GM12891 (cell line): Measurements from ENCODE around the gene GPATCH8. TPM values are rescaled to one million over a fixed set of nuclear protein-coding genes. Genes with fewer than 3 reads are reported as not detected.
A peak's percentile ranks its signal among the peaks of the same experiment; 100 is the strongest.

ENCODE experiments used
- DNase-seq: peaks from one replicate; pipeline ENCODE4 v3.0.0; 2011; ENCODE audit warnings: low spot score; ENCODE audit not compliant: insufficient read length
- FAIRE-seq: peaks from 2 replicates; lab custom pipeline; 2011; peaks lifted over from hg19 to GRCh38; lab: Jason Lieb, UNC
- PAX5 ChIP-seq: IDR thresholded peaks from 2 replicates; pipeline ENCODE4 v1.6.1; 2011; ENCODE audit warnings: low read length, moderate library complexity, mild to moderate bottlenecking; ENCODE audit not compliant: insufficient read depth, severe bottlenecking
- POLR2A ChIP-seq: IDR thresholded peaks from 2 replicates; pipeline ENCODE4 v1.6.1; 2011; ENCODE audit warnings: low read depth, low read length, control low read depth
- POLR2AphosphoS5 ChIP-seq: IDR thresholded peaks from 2 replicates; pipeline ENCODE4 v1.6.1; 2011; ENCODE audit warnings: low read depth, low read length, control low read depth
- POU2F2 ChIP-seq: IDR thresholded peaks from 2 replicates; pipeline ENCODE4 v1.6.1; 2011; ENCODE audit warnings: low read depth, mild to moderate bottlenecking, control low read depth, low read length, moderate library complexity
- SPI1 ChIP-seq: IDR thresholded peaks from 2 replicates; pipeline ENCODE4 v1.6.1; 2011; ENCODE audit warnings: low read depth, low read length, control low read depth
- TAF1 ChIP-seq: IDR thresholded peaks from 2 replicates; pipeline ENCODE4 v1.6.1; 2011; ENCODE audit warnings: low read depth, low read length, control low read depth
- polyA plus RNA-seq: library from polyadenylated mRNA; unstranded; fragments of >200 nt; gene quantifications from one replicate; pipeline ENCODE4 v1.2.1, GENCODE V29; 2012; ENCODE audit warnings: low read depth, missing spikeins, inconsistent platforms; ENCODE audit not compliant: missing spikeins

Gene GPATCH8
- 15.9 TPM for polyA plus RNA-seq

DNA sequence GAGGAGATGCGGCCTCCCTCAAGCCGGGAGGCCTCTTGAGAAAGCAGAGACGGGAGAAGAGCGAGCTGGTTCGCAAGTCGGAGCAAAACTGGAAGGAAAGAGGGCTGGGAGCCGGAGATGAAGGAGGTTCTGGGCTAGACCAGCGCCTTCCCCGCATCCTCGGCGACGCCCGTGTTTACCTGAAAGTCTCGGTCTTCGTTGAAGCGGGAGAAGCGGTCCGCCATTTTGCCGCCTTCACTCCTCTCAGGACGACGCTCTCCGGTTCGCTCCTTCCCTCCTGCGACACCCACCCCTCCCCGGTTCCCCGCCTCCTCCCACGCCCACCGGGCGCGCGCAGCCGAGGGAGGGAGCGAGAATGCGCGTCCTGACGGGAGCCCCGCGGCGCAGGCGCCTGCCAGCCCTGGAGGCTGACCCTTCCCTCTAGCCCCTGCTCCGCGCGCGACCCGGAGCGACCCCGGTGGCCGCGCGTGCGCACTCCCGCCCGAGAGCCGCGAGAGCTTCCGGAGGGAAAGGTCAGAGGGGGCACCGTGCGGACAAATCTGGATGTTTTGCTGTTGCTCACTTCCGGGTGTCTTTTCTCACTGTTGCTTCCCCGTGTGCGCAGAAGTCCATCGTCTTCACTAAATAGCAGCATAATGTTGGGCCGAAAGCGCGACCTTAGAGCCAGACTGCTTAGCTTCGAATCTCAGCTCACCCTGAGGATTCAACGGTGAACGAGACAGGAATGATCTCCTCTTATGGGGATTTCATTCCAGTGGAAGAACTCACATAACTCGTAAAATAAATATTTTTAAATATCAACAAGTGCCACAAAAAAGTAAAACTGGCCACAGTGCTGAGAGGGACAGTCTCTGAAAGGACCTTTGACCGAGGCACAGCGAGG, at the start of gene GPATCH8:
GPATCH8 (minus strand) TSS at position 260 of the 883 bp plus-strand sequence; CDS start at position 224, 36 bp downstream.
- peak; percentile 71 for TF ChIP-seq TAF1
- TF ChIP-seq POLR2A, result peak; percentile 62
- TF ChIP-seq POLR2AphosphoS5, result peak; percentile 71
- TF ChIP-seq POU2F2, result no peak
- FAIRE-seq, result peak; percentile 95
- peak; percentile 96 for DNase-seq

GRCh38 chr17:44552361-44552760, 49.2 kb upstream of the GPATCH8 start:
- FAIRE-seq, result no peak
- no peak for DNase-seq
- no peak for TF ChIP-seq POU2F2
- no peak for TF ChIP-seq POLR2A

DNA sequence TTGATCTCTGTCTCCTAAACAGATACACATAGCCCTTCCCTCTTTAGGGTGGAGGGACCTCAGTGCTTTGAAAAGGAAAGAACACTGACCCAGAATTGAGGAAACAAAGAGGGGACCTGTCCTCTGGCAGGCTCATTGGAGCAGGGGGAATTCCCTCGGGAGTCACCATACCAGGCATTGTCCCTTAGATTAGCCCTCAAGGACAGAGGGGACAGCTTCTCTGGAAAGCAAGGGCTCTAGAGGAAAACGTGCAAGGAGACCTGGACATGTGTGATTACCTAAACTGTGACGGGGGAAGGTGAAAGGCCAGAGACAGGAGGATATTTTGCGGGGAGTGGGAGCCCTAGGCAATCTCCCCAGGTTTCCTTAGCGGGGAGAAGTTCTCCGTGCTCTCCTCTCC, 46.5 kb upstream of the GPATCH8 start:
- DNase-seq (no peak), FAIRE-seq (no peak)
- TF ChIP-seq POU2F2 (no peak), SPI1 (no peak), PAX5 (no peak)

GRCh38 chr17:44548376-44549230, 45.4 kb upstream of the GPATCH8 start:
- TF ChIP-seq TAF1, result no peak
- no peak for TF ChIP-seq POLR2A
- TF ChIP-seq PAX5, result no peak
- no peak for TF ChIP-seq SPI1
- TF ChIP-seq POLR2AphosphoS5, result no peak
- no peak for TF ChIP-seq POU2F2
- DNase-seq (no peak), FAIRE-seq (no peak)

GRCh38 chr17:44547625-44548267, 44.5 kb upstream of the GPATCH8 start:
- TF ChIP-seq SPI1, result peak; percentile 40; the same call in 1 of the 2 replicates
- TF ChIP-seq POLR2A, result no peak
- DNase-seq (no peak), FAIRE-seq (no peak)

DNA sequence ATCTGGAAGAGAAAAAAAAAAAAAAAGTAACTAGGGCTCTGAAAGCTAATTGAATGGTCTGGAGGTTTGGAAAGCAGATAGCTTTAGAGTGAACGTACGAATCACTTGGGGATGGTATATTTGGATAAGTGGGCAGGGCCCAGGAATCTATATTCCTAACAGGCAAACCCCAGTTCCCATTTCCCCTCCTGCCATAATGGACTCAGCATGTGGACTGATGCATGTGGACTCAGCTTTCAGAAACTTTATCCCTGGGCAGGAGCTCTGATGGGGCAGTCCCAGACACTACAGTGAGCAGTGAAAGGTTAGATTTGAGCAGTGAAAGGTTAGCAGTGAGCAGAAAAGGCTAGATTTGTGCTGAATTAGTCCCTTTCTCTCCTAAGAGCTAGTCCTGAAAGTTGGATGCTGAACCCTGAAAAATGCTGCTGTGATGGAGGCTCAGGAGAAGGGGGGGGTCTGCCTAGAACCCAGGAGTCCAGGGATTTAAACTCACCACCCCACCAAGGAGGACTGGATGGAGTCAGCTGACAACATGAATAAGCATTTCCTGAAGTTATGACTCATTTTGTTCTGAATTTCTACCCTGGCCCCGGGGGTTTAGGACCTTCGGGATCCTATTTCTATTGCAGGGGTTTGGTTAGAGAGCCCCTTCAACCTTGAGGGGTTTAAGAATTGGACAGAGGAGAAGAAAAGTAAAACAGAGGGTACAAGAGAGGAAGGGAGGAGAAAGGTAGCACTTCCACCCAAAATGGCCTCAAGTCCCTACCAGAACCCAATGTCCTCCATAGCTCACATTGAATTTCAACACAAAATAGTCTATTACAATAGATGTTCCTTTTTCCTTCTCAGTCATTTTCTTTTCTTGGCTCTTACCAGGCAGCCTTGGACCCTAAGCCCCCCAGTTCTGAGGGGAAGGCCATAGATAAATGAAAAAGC, 43.7 kb upstream of the GPATCH8 start:
- DNase-seq (no peak), FAIRE-seq (no peak)
- TF ChIP-seq TAF1, result no peak
- TF ChIP-seq POLR2AphosphoS5, result no peak
- TF ChIP-seq POU2F2, result peak; percentile 9; the same call in 1 of the 2 replicates
- no peak for TF ChIP-seq POLR2A

DNA sequence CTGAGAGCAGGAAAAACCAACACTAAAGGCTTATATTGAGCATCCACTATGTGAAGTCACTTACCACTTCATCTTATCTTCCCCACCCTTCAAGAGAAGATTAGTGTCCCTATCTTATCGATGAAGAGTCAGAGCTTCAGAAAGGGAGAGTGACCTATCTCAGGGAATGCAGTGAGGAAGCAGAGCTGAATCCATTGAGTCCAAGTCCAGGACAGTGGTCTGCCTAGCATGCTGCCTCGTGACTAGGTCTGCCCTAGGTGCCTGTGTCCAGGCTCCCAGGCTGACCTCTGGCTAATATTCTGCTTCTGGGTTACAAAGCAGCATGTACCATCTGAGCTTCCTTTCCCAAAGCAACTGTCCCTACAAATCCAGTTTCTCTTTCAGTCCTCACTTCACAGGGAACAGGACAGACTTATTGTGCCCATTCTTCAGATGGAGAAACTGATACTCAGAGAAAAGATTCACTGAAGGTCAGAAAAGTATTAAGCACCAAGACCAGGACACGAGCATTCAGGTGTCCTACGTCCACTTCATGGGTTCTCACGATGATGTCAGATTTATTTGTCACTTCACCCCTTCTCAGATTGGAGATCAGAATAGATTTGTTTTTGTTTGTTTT, 40.8 kb upstream of the GPATCH8 start:
- no peak for TF ChIP-seq POLR2AphosphoS5
- TF ChIP-seq SPI1, result no peak
- TF ChIP-seq TAF1, result no peak
- TF ChIP-seq PAX5, result no peak
- TF ChIP-seq POU2F2, result no peak
- TF ChIP-seq POLR2A, result no peak
- FAIRE-seq (no peak), DNase-seq (no peak)

DNA sequence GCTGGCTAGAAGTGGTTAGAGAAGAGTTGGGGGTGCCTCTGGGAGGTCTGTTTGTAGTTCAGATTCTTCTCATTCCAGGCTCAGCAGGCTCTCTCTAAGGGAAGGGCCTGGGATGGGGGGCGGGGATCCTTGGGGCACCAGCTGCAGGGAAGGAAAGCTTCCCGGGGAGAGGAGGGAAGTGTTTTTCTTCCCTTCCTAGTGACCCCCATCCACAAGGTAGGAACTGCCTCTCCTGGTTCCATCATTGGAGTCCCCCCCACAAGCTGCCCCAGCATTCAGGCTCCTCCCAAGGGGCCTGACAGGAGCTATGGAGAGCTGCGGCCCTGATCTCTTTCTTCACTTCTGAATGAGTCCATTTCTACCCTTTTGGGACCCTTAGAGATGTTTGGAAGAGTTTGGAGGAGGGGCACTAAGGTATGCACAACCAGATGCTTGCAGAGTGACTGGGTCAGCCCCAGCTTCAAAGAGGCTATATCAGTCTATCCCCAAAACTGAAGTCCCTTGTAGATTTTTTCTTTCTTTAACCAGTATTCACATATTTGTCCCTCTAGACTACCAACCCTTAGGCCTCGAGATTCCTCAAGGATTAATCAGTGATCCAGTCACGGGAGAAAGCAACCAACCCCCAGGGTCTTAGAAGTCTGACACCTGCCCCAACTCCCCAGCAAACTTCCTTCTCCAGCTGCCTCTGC, 40.2 kb upstream of the GPATCH8 start:
- DNase-seq, result no peak
- TF ChIP-seq POLR2AphosphoS5, result no peak
- no peak for TF ChIP-seq PAX5
- no peak for TF ChIP-seq TAF1
- TF ChIP-seq POU2F2, result no peak
- no peak for TF ChIP-seq SPI1
- no peak for TF ChIP-seq POLR2A
- FAIRE-seq, result no peak
